Panc1 (cell line): ENCODE results near the gene ATXN7L2. TPM values are rescaled to one million over a fixed set of nuclear protein-coding genes. Genes with fewer than 3 reads are reported as not detected.

ENCODE experiments used
- ATAC-seq: fragments of 200-7000 bp; cut with Tn5 transposase; 2 replicates; pipeline ENCODE4 v1.9.1; 2020; ENCODE audit warnings: mild to moderate bottlenecking, moderate library complexity
- BruUV-seq: library from RNA; stranded (reverse); fragments of 400-500 nt; replicated peaks from 2 replicates; lab custom pipeline; 2021; lab: Mats Ljungman, UMichigan
- CTCF ChIA-PET: fragments of 300-600 bp; sonication (Branson Sonifier 250); formaldehyde crosslinking; loops from one replicate; lab custom pipeline; 2022; ENCODE audit warnings: antibody characterized with exemption; lab: Charles Lee
- POLR2A ChIA-PET: fragments of 300-600 bp; sonication (Branson Sonifier 250); formaldehyde crosslinking; loops from one replicate; lab custom pipeline; 2022; ENCODE audit warnings: antibody characterized with exemption; lab: Charles Lee
- DNase-seq: peaks from one replicate; pipeline ENCODE4 v3.0.0-alpha.2; 2010; ENCODE audit warnings: low read depth, low spot score
- H3K27ac ChIP-seq: 2 replicates; pipeline ENCODE4 v1.5.1; 2011; ENCODE audit warnings: mild to moderate bottlenecking, low read length, inconsistent platforms
- H3K27me3 ChIP-seq: fragments of 200-500 bp; sonication (Bioruptor generic); 2 replicates; pipeline ENCODE4 v1.6.0; 2014; ENCODE audit warnings: low read length, inconsistent platforms; ENCODE audit not compliant: control insufficient read depth, insufficient read depth
- H3K36me3 ChIP-seq: fragments of 200-500 bp; sonication (Bioruptor generic); 2 replicates; pipeline ENCODE4 v1.5.1; 2014; ENCODE audit warnings: inconsistent platforms, mild to moderate bottlenecking, low read length, moderate library complexity; ENCODE audit not compliant: control insufficient read depth, insufficient read depth
- H3K4me1 ChIP-seq: 2 replicates; pipeline ENCODE4 v1.5.1; 2011; ENCODE audit warnings: inconsistent platforms, mild to moderate bottlenecking, low read length, moderate library complexity; ENCODE audit not compliant: control insufficient read depth, insufficient read depth
- H3K4me3 ChIP-seq, 2 experiments: 2 replicates each; pipeline ENCODE4 v1.5.1; 2011 to 2012; ENCODE audit warnings: low read depth in 2 of 2, low read length in 2 of 2, mild to moderate bottlenecking in 2 of 2, inconsistent platforms in 1 of 2, moderate library complexity in 1 of 2
- H3K9me3 ChIP-seq: fragments of 200-500 bp; sonication (Bioruptor generic); 2 replicates; pipeline ENCODE4 v1.5.1; 2014; ENCODE audit warnings: low read depth, mild to moderate bottlenecking, inconsistent platforms, low read length, moderate library complexity; ENCODE audit not compliant: control insufficient read depth, insufficient read depth
- CTCF ChIP-seq: fragments of 450-650 bp; IDR thresholded peaks from 2 replicates; pipeline ENCODE4 v1.5.1; 2017; ENCODE audit warnings: mild to moderate bottlenecking
- POLR2AphosphoS5 ChIP-seq: IDR thresholded peaks from 2 replicates; pipeline ENCODE4 v1.6.1; 2012; ENCODE audit warnings: mild to moderate bottlenecking, low read depth, low read length, moderate library complexity
- REST ChIP-seq, 2 experiments: IDR thresholded peaks; 2 replicates each; pipeline ENCODE4 v1.6.1; 2011 to 2012; ENCODE audit warnings: low read depth in 2 of 2, control low read depth in 1 of 2, low read length in 1 of 2, mild to moderate bottlenecking in 1 of 2, moderate library complexity in 1 of 2; ENCODE audit not compliant: insufficient read depth in 1 of 2
- SIN3A ChIP-seq: IDR thresholded peaks from 2 replicates; pipeline ENCODE4 v1.6.1; 2012; ENCODE audit warnings: low read depth, mild to moderate bottlenecking, low read length, moderate library complexity, borderline replicate concordance; ENCODE audit not compliant: insufficient read depth
- TCF7L2 ChIP-seq: IDR thresholded peaks from 2 replicates; pipeline ENCODE4 v1.6.1; 2011; ENCODE audit warnings: mild to moderate bottlenecking, low read depth, low read length, inconsistent platforms
- in situ Hi-C: cut with HindIII; loops from 2 replicates; pipeline ENCODE4 v1.10.0; 2016; ENCODE audit warnings: low sequenced_read_pairs, low pct_unique_long_range_greater_than_20kb
- intact Hi-C: fragments of 100-400 bp; cut with micrococcal nuclease; formaldehyde crosslinking; loops from one replicate; pipeline ENCODE4 v1.10.0; 2022; ENCODE audit not compliant: unreplicated experiment
- total RNA-seq: library from RNA; stranded (reverse); gene quantifications from one replicate; pipeline ENCODE4 v1.2.1, GENCODE V29; 2021; ENCODE audit not compliant: unreplicated experiment

ATXN7L2 gene
- total RNA-seq, 1 experiment from 2014 or later: 4.9 TPM

DNA sequence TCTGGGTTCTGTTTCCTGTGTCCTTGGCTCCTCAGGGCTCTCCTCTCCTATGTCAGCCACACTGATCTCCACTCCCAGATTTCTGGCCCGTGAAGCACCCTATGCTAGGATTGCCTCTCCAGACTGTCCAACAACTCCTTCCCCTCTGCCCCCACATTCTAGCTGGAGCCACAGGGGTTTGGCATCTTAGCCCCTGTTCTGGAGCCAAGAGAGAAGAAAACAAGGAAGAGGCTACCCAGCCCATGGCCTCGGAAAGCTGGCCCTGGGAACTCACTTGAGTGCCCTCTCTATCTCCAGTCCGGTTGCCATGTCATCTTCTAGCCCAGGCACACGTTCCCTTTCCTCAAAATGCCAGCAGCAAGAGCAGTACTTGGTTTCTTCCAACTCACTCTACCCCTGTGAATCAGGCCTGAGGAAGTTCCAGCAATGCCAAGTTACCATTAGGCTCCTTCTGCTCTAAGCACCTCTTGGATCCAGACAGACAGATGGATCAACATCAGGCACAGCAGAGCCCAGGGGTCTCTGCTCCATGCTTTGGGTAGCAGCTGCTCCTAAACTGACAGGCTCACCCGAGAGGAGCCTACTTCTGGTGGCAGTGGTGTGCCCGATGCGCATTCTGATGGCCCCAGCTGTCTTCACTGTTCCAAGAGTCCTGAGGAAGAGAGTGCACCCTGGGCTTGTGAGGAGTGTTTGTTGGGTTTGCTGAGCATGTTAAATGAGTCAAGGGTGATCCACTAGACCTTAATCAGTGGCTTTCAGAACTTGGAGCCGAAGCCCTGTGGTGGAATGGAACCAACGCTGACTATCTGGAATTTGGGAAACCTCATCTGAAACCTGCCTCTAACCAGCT is 44.4 kb downstream of the ATXN7L2 start:
- Histone ChIP-seq H3K4me1 (0 out of 2 replicates have a peak, but pooled peaks cover 3% of the 10 kb centered on the region), H3K4me3 (no peak overlapping the region), H3K27ac (no peak overlapping the region), H3K27me3 (no peaks in the 10 kb centered on the region), H3K36me3 (no peaks in the 10 kb centered on the region), H3K9me3 (no peaks in the 10 kb centered on the region)
- in situ Hi-C loops (no loop called here), intact Hi-C loops (no loop called here)
- ChIA-PET POLR2A (no interaction called here), CTCF (interaction anchor here (0.9 kb wide), 1 partner anchor 34 kb away, joined by 4 read pairs; the partner anchor contains the start of gene CYB561D1)
- no peak for TF ChIP-seq TCF7L2
- TF ChIP-seq CTCF: no peak
- no peak for TF ChIP-seq SIN3A
- TF ChIP-seq POLR2AphosphoS5: no peak
- no peak for TF ChIP-seq REST (IDR thresholded peaks at IDR 0.05; ENCODE audit: insufficient read depth in 1 of 2, low read depth in 2 of 2, low read length in 1 of 2)
- no peak for DNase-seq
- no TSS peak for BruUV-seq
- ATAC-seq: no peak

DNA sequence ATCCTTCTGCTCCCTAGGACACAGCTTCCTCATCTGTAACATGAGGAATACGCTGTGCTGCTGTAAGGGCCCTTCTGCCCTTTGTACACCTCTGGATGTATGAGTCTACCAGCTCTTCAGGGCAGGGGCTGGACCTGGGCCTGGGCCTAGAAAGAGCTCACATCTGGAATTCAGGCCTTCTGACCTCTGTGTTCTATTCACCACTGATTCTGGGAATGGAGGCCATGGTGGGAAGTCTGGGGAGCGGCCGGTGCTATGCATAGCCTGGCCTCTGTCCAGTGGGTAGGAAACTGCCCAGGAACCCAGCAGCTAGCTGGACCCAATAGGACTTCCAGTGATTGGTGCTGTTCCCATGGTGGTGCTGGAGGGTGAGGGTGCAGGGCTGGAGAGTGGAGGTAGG is 45.0 kb downstream of the ATXN7L2 start:
- ATAC-seq (no peak), DNase-seq (no peak)
- H3K36me3 ChIP-seq: no peaks in the 10 kb centered on the region
- ChIA-PET POLR2A (no interaction called here), CTCF (interaction anchor here (0.9 kb wide), 1 partner anchor 35 kb away, joined by 4 read pairs; the partner anchor contains the start of gene CYB561D1)
- no peaks in the 10 kb centered on the region for H3K27me3 ChIP-seq
- no peak overlapping the region for H3K4me3 ChIP-seq
- no peak overlapping the region for H3K27ac ChIP-seq
- no peak for TF ChIP-seq POLR2AphosphoS5
- no peak for TF ChIP-seq CTCF
- TF ChIP-seq SIN3A: no peak
- no peak for TF ChIP-seq TCF7L2
- no peak for TF ChIP-seq REST (IDR thresholded peaks at IDR 0.05; ENCODE audit: insufficient read depth in 1 of 2, low read depth in 2 of 2, low read length in 1 of 2)
- H3K4me1 ChIP-seq: 0 out of 2 replicates have a peak, but pooled peaks cover 3% of the 10 kb centered on the region
- intact Hi-C loops: no loop called here
- BruUV-seq: no TSS peak
- in situ Hi-C loops: no loop called here
- H3K9me3 ChIP-seq: no peaks in the 10 kb centered on the region
